HuH-7 (cell line): Measurements from ENCODE around the gene PEX11B.
"Not testable (repeated sequence)": the region's sequence is repeated elsewhere in the genome, so short reads cannot be mapped to it uniquely, and the experiment has no call there.

ENCODE experiments used
- DNase-seq: peaks from one replicate; pipeline ENCODE4 v3.0.0; 2011; ENCODE audit warnings: low spot score

PEX11B gene

DNA sequence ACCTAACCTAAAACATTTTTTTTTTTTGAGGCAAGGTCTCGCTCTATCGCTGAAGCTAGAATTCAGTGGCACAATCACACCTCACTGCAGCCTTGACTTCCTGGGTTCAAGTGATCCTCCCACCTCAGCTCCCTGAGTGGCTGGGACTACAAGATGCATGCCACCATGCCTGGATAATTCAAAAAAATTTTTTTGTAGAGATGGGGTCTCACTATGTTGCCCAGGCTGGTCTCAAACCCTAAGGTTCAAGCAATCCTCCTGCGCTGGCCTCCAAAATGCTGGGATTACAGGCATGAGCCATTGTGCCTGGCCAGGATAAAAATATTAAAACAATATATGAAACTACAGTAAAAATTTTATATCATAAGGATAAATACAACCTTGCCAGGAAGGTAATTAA, 34.4 kb upstream of the PEX11B start:
- DNase-seq, result no peak

DNA sequence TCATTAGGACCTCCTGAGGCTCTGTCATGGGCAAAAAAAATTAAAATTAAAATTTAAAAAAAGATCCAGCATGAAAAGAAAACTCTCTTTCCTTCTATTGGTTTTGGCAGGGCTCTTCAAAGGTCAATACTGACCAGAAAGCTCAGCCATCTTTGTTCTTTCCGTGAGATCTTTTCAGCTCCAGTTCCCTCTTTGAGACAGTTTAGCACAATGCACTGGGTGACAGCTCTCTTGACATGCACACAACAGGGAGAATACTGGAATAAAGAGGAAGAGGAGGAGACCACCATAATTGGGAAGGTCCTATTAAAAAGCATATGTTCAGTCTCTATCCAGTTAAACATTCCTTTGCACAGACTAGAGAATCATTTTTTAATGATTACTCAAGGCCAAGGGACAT, 33.0 kb upstream of the PEX11B start:
- no peak for DNase-seq

DNA sequence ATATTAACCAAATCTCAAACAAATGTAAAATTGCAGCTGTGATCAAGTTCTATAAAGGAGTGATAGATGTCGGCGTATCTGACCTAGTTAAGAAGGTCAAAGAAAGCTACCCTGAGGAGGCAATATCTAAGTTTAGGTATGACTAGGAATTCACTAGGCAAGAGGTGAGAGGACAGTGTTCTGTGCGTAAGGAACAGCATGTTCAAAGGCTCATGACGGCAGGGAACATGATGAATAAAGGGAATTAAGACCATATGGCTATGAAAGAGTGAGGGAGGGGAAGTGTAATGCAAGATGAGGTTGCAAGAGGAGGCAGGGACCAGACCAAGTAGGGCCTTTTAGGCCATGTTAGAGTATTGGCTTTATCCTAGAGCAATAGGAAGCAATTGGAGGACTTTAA, 30.7 kb upstream of the PEX11B start:
- no peak for DNase-seq

DNA sequence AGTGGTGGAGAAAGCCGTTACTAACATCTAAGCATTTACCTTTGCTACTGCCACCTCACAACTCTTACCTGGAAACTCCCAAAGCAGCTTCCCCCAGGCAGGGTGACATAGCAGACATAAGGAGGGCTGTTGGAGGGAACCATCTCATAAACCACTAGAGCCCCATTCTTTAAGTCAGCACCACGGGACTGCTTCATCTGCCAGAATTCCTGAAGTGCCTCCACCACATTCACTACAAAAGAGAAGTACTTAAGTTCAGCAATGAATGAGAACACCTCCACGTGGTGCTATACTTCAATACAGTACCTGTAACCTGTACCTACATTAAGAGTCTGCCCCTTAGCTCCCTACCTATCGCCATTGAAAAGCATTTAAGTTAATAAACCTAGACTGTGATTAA, 29.0 kb upstream of the PEX11B start:
- no peak for DNase-seq

DNA sequence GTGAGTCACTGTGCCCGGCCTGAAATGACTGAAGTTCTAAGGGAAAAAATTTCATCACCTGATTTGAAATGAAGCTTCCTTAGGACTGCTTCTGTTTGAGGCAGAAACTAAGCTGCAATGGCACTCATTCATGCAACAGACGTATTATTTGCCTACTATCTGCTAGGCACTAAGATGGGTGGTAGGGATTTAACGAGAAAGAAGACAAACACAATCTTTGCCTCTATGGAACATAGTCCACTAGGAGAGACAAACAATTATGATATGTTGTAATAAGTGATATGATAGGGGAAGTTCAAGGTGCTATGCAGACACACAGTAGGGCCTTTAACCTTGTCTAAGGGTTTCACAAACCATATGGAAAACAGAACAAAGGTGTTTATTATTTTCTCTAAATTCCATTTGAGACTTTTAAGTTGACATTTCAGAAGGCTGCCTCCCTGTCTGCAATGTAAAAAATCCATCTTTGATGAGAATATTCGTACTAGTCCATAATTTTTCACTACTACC, 28.0 kb upstream of the PEX11B start:
- DNase-seq, result no peak

DNA sequence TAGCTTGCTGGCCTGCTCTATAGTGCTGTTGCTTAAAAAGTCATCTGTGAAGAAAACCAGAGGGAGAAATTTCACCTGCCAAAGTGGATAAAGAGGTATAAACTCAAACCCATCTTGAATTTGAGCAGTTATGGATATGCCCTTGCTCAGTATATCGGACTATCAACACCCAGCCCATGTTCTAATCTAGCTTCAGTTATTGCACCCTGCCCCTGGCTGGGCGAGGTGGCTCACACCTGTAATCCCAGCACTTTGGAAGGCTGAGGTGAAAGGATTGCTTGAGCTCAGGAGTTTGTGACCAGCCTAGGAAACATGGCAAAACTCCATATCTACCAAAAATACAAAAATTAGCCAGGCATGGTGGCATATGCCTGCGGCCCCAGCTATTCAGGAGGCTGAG, 26.0 kb upstream of the PEX11B start:
- no peak for DNase-seq

DNA sequence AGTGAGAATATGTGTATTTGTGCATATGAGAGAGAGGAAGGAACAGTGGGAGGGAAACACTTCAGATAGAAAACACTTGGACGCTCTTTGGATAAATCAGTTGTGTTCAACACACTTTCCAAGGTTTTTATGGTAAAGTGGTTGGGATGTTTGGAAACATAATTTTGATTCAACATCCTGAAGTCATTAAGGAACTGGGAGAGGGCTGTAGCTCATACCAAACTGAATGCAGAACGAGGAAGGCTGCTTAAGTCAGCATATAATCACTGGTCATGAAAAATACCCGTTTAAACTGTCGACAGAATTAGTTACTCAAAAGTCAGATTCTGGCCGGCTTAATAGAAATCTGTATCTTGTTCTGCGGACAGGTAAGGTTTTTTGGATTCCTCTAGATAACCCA, 24.4 kb upstream of the PEX11B start:
- DNase-seq, result no peak

DNA sequence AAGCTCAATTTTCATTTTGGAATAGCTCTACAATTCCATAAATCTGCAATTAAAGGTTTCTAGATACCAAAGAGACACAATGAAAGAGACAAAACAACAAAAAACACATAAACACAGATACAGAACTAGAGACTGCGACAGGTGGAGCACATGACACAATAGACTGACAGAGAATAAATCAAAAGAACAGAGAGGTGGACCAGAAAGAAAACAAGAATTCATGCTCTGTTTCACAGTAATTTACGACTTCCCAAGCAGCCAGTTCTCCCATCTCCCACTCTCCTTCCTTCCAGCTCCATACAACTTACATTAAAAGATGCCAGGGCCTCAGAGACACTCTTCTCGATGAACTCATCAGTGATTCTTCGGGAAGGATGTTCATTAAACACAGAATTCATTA, 23.9 kb upstream of the PEX11B start:
- no peak for DNase-seq

DNA sequence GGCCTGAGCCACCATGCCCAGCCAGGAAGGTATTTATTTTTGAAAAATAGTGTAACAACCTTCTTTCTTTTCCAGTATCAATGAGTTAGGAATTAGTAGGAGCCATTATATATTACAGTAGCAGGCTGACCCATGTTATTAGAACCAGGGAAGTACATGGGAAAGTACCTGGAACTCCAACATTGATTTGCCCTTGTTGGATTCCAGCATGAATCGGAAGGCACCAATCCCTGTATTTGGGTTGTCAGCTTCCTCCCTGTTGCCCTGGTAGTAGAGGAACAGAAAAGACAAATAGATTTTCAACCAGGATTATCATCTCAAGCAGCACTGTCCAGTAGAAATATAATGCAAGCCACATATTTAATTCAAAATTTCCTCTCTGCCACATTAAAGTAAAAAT, 18.9 kb upstream of the PEX11B start:
- no peak for DNase-seq

DNA sequence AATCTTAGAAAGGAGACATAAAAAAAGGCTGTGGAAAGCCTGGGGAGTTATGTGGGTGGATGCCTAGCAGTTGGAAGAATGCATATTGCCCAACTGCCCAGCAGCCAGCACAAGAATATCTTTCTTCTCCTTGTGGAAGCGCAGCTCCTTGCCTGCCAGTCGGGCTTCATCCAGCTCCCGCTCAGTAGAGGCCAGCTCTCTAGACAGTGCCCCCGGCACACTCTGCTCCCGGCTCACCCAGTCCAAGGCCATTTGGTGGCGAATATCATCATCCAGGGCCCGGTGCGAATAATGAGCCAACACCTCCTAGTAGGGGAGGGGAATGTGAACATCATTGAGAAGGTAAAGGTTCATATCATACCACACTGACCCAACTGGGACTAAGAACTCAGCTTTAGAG, 17.7 kb upstream of the PEX11B start:
- no peak for DNase-seq

DNA sequence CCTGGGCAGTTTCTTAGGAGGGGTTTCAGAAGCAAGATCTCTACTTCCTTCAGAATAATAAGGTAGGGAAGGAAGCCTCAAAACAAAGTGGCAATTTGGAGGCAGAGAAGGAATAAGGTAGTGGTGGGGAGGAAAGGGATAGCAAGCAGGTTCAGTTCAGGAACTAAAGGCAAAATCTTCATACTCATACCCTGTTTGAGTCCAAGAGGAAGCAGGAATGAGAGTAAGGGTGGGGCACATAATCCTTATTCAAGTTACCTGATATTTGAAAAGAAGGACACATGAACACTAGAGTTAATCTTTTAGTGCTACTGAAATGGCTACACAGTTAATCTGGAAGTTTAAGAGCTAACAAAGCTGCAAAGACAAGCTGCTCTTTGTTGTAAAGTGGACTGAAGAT, 17.2 kb upstream of the PEX11B start:
- DNase-seq, result no peak

DNA sequence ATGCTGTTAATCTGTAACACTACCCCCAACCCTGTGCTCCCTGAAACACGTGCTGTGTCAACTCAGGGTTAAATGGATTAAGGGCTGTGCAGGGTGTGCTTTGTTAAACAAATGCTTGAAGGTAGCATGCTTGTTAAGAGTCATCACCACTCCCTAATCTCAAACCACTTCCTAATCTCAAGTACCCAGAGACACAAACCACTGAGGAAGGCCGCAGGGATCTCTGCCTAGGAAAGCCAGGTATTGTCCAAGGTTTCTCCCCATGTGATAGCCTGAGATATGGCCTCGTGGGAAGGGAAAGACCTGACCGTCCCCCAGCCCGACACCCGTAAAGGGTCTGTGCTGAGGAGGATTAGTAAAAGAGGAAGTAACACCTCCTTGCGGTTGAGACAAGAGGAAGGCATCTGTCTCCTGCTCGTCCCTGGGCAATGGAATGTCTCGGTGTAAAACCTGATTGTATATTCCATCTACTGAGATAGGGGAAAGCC, 14.0 kb upstream of the PEX11B start:
- not testable (repeated sequence) for DNase-seq

DNA sequence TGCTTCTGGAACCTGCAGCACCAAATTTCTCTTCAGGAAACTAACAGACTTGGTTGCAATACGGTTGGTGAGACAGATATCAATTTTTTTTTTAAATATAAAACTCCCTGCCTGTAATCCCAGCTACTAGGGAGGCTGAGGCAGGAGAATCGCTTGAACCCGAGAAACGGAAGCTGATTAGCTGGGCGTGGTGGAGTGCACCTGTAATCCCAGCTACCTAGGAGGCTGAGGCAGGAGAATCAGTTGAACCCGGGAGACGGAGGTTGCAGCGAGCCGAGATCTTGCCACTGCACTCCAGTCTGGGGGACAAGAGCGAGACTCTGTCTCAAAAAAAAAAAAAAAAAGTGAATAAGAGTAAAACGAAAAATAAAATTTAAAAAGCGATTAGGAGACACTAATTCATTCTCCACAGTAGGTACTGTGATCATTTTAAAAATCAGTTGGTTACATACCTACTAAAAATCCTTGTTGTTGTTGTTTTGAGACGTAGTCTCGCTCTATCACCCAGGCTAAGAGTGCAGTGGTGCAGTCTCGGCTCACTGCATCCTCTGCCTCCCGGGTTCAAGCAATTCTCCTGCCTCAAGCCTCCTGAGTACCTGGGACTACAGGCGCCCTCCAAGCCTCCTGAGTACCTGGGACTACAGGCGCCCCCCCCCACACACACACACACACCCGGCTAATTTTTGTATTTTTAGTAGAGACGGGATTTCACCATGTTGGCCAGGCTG, 9.6 kb upstream of the PEX11B start:
- DNase-seq, result no peak

DNA sequence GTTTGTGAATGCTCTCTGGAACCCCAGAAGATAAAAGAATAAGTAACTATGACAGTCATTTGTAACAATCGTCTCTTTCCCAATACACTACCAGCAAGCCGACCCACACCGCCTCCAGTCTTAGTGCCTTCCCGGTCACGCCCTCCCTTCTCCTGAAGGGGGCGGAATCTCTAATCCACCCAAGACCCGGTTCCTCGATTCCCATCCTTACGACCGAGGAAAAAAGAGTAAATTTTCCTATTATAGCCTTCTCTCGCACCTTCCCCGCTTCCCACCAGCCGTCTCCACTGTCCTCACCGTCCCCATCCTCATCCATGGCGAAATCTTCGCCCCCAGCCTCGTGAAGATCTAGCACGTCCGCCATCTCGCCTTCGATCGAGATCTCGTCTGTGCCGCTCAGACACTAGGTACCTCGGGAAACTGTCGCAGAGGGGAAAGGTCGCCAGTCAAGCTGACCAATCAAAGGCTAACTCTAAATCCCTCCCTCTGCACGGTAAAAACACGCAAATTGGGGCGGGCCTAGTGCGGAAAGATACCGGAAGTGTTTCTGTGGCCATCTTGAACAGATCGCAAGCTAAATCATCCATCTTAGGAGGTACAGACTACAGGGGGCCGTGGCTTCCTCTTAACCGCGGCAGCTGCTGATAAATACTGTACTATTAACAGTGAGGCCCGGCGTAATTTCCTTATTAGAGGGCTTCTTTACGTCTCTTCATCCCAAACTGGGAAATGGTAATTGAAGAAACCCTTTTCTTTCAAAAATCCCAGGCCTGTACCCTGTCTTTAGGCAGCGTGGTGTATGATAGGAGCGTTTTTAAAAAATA, 8.8 kb upstream of the PEX11B start, which contains the start of gene RBM8A:
RBM8A (minus strand) TSS at position 422 of the 824 bp plus-strand sequence; CDS start at position 364, 58 bp downstream.
- peak; percentile 63 for DNase-seq

DNA sequence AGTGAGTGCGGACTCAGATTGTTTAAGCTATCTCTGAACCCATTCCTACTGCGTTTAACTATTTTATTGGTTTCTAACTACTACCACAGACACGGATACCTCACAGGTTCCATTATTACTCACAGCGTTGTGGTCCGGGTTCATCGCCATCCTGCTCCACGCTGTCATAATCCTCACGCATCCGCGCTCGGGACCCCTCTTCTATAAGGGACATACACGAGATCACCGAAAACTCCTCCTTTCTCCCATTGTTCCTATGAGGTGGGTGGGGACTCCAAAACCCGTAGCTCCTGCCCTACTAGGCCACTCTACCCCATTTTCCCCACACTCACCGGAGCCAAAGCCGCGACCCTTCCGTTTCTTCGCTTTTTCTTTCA, 8.2 kb upstream of the PEX11B start:
- DNase-seq, result no peak

DNA sequence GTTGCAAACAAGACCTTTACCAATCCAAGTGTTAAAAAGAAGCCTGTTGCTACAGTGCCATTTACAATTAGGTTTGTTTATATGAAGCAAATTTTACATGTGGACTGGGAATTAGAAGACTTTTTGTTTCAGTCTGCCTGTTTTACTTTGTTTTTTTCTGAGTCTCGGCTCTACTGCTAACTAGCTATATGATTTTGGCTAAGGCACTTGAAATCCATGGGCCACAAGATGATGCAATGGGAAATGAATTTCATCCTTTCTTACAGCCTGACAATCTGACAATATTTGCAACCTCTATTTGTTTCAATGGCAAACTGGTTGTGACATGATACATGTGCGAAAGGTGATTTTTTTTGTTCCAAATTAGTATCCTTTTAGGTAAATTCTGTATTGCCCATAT, 3.7 kb upstream of the PEX11B start:
- no peak for DNase-seq

DNA sequence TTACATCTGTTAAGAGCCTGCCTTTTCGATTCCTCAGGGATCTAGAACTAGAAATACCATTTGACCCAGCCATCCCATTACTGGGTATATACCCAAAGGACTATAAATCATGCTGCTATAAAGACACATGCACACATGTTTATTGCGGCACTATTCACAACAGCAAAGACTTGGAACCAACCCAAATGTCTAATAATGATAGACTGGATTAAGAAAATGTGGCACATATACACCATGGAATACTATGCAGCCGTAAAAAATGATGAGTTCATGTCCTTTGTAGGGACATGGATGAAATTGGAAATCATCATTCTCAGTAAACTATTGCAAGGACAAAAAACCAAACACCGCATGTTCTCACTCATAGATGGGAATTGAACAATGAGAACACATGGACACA, 1.8 kb upstream of the PEX11B start:
- not testable (repeated sequence) for DNase-seq

DNA sequence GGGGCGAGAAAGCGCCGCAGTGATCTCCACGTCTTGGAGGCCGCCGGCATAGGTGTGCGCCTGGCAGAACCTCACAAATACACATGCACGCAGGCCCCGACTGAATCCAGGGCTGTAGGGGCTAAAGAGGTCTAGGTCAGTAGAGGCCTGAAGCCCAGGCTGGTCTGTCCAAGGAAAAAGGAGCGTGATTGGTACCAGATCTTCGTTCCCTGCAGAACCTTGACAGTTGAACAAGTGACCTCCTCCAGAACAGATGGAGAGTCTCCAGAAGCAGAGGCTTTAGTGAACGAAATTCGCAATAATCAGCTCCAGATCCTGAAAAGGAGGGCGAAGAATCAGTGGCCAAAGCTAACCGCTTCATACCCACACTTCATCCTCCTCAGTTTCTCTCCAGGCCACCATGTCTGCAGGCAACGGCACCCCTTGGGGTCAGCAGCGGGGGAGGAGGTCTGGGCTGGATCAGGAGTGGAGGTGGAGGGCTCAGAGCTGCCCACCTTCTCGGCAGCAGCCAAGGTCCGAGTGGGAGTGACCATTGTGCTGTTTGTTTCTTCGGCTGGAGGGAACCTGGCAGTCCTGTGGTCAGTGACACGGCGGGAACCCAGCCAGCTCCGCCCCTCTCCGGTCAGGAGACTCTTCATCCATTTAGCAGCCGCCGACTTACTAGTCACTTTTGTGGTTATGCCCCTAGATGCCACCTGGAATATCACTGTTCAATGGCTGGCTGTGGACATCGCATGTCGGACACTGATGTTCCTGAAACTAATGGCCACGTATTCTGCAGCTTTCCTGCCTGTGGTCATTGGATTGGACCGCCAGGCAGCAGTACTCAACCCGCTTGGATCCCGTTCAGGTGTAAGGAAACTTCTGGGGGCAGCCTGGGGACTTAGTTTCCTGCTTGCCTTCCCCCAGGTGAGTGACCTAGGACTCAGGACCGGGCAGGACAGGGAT, 749 bp upstream of the PEX11B start:
- peak; percentile 40 for DNase-seq

DNA sequence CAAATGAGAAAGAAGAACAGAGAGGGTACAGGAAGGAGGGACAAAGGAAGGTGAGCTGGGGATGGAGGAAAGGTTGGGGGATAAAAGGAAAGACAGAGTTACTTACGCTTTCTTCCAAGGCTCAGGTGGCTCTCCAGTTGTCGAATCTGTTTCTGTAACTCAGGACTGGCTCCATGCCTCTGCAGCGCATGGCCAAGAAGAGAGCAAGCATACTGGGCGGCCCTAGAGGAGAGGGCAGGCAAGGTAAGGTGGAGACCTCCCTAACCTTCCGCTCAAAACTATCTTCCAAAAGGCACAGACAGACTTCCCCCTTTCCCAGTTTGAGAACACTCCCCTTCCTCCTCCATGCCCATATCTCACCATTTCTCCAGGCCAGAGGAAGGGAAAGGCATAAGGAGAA, 922 bp downstream of the PEX11B start:
- no peak for DNase-seq

DNA sequence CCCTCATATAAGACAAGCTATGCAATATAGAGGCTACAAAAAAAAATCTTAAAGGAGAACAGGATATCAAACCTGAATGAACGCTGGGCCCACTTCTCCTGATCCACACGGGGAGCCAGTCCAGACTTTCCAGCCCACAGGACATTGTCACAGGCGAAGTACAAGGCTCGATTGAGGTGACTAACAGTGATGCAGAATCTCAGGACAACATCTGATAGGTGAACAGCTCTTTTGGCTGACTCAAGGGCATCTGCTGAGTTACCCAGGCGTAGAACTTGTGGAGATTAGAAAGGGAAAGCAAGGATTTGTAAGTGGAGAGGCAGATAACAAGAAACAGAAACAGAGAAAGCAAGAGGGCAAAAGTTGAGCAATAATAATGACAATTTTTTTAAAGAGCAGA, 1.8 kb downstream of the PEX11B start:
- no peak for DNase-seq

DNA sequence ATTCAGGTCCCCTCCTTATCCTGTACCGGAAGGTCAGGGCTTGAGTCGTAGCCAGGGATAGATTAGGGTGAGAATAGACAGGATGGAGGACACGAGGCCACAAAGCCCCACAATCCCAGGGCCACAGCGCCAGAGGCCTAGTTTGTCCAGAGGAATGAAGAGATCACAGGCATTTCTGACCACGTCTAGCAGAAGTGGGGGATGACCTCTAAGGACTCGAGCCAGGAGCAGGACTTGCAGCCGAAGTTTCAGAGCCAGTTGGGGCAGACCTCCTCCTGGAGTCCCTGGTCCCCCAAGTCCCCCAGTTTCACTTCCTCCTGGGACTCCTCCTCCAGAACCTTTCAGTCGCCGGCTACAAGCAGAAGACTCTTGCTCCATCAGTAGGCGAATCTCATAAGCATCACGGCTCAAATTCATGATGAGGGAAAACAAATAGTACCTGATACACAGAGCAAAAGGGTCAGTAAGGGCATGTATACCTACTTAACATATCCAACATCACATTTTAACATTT, 6.3 kb downstream of the PEX11B start:
- DNase-seq, result no peak

DNA sequence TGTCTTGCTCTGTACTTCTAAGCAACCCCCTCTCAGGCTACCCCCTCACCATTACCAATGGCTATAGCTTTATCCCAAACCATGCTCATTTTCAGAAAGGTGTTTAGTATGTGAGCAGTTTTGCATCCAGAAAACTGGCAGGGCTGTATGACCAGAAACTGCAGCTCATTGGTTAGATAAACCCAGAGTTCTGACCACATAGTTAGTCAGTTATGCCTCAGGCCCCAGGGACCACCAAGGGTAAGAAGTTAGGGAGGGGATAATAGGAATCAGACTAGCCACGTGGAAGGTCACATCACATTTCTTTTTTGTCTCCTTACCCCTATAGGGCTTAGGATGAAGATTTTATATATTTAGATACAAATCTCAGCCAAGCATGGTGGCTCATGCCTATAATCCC, 9.9 kb downstream of the PEX11B start:
- DNase-seq, result no peak
